GM23338 (cell line): Measurements from ENCODE around the gene PIGU.
A peak's percentile ranks its signal among the peaks of the same experiment; 100 is the strongest.

Source experiments
- EZH2phosphoT487 ChIP-seq: fragments of 200-600 bp; sonication (generic); IDR thresholded peaks from one replicate; pipeline ENCODE4 v1.8.1; 2018; ENCODE audit warnings: antibody characterized with exemption; ENCODE audit not compliant: unreplicated experiment
- POLR2AphosphoS5 ChIP-seq: IDR thresholded peaks from 2 replicates; pipeline ENCODE4 v1.6.1; 2016; ENCODE audit warnings: antibody characterized with exemption, low read depth
- ZNF114 ChIP-seq: fragments of 250-450 bp; sonication (Bioruptor Pico); IDR thresholded peaks from 2 replicates; pipeline ENCODE4 v1.5.0; 2020; ENCODE audit warnings: mild to moderate bottlenecking, moderate library complexity
- TF ChIP-seq, protein P1 (sequence below), 2 experiments: fragments of 200-600 bp in 1 of 2; sonication (generic) in 1 of 2; conservative IDR thresholded peaks; 2 replicates each; pipeline versions ENCODE4 v1.5.1 to v1.6.1; 2016 to 2017; ENCODE audit warnings: antibody characterized with exemption in 2 of 2, low read depth in 2 of 2, mild to moderate bottlenecking in 2 of 2, moderate library complexity in 1 of 2
- TF ChIP-seq, protein P2 (sequence below): IDR thresholded peaks from one replicate; pipeline ENCODE4 v1.6.1; 2018; ENCODE audit warnings: antibody characterized with exemption; ENCODE audit not compliant: unreplicated experiment

DNA sequence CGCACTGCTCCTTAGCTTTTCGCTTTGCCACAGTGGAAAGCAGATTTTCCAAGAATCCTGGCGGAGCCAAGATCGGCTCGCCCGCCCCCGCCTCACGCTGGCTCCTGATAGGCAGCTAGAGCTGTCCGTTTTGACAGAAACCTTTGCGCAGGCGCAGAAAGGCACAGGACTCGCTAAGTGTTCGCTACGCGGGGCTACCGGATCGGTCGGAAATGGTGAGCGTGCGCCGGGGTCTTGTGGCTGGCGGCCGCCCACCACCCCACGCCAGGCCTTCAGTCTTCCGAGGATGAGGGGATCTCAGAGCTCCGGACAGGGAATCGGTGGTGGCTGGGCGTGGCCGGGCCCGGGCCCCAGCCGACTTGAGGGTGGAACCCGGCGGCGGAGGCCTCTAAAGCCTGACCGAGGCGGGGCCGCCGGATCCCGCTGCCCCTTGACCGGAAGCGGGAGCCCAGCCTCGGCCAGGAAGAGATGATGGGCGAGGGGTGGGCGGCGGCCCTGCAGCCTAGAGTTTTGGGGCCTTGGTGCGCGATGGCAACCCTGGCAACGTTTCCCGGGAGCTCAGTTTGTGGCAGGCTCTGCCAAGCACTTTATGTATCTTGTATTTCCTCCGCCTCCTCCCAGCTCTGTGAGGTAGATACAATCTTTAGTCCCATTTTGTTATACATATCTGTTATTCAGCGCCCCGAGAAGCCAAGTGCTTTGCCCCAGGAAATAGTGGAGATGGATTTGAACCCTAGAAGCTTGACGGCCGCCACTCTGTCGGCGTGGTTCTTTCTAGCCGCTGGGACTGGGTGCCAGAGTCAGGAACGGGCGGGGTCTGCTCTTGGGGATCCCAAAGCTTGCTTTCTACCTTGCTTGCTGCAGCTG lies 160.4 kb downstream of the PIGU start, which contains the start of gene DYNLRB1:
- TF ChIP-seq, protein P1, sequence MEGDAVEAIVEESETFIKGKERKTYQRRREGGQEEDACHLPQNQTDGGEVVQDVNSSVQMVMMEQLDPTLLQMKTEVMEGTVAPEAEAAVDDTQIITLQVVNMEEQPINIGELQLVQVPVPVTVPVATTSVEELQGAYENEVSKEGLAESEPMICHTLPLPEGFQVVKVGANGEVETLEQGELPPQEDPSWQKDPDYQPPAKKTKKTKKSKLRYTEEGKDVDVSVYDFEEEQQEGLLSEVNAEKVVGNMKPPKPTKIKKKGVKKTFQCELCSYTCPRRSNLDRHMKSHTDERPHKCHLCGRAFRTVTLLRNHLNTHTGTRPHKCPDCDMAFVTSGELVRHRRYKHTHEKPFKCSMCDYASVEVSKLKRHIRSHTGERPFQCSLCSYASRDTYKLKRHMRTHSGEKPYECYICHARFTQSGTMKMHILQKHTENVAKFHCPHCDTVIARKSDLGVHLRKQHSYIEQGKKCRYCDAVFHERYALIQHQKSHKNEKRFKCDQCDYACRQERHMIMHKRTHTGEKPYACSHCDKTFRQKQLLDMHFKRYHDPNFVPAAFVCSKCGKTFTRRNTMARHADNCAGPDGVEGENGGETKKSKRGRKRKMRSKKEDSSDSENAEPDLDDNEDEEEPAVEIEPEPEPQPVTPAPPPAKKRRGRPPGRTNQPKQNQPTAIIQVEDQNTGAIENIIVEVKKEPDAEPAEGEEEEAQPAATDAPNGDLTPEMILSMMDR (conservative IDR thresholded peaks at IDR 0.05; ENCODE audit: low read depth in 2 of 2), result no peak
- TF ChIP-seq, protein P2, sequence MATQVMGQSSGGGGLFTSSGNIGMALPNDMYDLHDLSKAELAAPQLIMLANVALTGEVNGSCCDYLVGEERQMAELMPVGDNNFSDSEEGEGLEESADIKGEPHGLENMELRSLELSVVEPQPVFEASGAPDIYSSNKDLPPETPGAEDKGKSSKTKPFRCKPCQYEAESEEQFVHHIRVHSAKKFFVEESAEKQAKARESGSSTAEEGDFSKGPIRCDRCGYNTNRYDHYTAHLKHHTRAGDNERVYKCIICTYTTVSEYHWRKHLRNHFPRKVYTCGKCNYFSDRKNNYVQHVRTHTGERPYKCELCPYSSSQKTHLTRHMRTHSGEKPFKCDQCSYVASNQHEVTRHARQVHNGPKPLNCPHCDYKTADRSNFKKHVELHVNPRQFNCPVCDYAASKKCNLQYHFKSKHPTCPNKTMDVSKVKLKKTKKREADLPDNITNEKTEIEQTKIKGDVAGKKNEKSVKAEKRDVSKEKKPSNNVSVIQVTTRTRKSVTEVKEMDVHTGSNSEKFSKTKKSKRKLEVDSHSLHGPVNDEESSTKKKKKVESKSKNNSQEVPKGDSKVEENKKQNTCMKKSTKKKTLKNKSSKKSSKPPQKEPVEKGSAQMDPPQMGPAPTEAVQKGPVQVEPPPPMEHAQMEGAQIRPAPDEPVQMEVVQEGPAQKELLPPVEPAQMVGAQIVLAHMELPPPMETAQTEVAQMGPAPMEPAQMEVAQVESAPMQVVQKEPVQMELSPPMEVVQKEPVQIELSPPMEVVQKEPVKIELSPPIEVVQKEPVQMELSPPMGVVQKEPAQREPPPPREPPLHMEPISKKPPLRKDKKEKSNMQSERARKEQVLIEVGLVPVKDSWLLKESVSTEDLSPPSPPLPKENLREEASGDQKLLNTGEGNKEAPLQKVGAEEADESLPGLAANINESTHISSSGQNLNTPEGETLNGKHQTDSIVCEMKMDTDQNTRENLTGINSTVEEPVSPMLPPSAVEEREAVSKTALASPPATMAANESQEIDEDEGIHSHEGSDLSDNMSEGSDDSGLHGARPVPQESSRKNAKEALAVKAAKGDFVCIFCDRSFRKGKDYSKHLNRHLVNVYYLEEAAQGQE, result no peak
- TF ChIP-seq EZH2phosphoT487 (no peak), POLR2AphosphoS5 (peak; percentile 95), ZNF114 (CRISPR knock-in tag) (no peak)
